ENCODE measurements around the gene TSPAN18. TPM values are rescaled to one million over a fixed set of nuclear protein-coding genes. Genes with fewer than 3 reads are reported as not detected.

The TSPAN18 gene
- total RNA-seq, 4 donors from 2014 or later: 27.7 to 70.1 (median 50.2) TPM

- H3K27ac ChIP-seq (replicated peaks in 1 of 4): peak overlapping the region in 1 of 4 donors; percentile 33
- H3K9me3 ChIP-seq: no peaks in the 10 kb centered on the region
- DNase-seq (ENCODE audit: extremely low spot score): no peak
- peaks cover 54 to 100% (median 93%) of the 10 kb centered on the region in 4 donors for H3K4me1 ChIP-seq
- 79% methylated on average over 9 of the region's 9 CpGs for WGBS
- intact Hi-C loops (cut with DNase I): loop anchor here (10.0 kb wide), 1 partner anchor 163 kb away; no protein-coding TSS in a partner anchor
- H3K4me3 ChIP-seq: no peak overlapping the region
- TF ChIP-seq POLR2AphosphoS5 (IDR thresholded peaks at IDR 0.05): no peak
- TF ChIP-seq, protein P1, sequence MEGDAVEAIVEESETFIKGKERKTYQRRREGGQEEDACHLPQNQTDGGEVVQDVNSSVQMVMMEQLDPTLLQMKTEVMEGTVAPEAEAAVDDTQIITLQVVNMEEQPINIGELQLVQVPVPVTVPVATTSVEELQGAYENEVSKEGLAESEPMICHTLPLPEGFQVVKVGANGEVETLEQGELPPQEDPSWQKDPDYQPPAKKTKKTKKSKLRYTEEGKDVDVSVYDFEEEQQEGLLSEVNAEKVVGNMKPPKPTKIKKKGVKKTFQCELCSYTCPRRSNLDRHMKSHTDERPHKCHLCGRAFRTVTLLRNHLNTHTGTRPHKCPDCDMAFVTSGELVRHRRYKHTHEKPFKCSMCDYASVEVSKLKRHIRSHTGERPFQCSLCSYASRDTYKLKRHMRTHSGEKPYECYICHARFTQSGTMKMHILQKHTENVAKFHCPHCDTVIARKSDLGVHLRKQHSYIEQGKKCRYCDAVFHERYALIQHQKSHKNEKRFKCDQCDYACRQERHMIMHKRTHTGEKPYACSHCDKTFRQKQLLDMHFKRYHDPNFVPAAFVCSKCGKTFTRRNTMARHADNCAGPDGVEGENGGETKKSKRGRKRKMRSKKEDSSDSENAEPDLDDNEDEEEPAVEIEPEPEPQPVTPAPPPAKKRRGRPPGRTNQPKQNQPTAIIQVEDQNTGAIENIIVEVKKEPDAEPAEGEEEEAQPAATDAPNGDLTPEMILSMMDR (IDR thresholded peaks at IDR 0.05): no peak
- TF ChIP-seq EP300 (IDR thresholded peaks at IDR 0.05): no peak
- TF ChIP-seq POLR2A (IDR thresholded peaks at IDR 0.05; ENCODE audit: low read depth): no peak
- no peaks in the 10 kb centered on the region for H3K27me3 ChIP-seq
- no peaks in the 10 kb centered on the region for H3K36me3 ChIP-seq
Measured at GRCh38 chr11:44787981-44788380, 61.2 kb downstream of the TSPAN18 start.

DNA sequence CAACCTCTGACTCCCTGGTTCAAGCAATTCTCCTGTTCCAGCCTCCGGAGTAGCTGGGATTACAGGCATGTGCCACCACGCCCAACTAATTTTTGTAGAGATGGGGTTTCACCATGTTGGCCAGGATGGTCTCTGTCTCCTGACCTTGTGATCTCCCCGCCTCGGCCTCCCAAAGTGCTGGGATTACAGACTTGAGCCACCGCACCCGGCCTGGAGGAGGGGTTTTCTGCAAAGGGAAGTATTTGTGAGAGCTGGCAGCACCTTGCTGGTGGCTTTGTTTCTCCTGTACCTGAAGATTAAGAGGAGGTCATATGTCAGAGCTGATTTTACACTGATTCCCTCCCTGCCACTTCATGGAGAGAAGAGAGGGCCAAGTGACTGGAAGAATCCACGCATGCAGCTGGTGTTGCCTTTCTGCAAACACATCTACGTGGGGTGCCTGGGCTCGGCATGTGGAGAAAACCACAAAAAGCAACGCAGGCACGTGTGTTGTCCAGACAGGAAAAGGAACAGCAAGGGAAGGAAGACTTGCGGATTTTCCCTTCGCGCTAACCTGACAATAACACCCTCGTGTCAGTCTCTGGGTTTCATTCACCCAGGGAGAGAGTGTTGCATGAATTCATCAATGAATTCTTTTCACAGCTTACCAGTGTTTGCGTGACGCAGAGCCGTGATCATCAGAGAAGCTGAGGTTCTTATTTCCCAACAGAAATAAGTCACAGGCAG, 61.9 kb downstream of the TSPAN18 start:
- TF ChIP-seq POLR2A (IDR thresholded peaks at IDR 0.05; ENCODE audit: low read depth) (no peak), EP300 (IDR thresholded peaks at IDR 0.05) (no peak), POLR2AphosphoS5 (IDR thresholded peaks at IDR 0.05) (no peak)
- TF ChIP-seq, protein P1 (IDR thresholded peaks at IDR 0.05): no peak
- WGBS: 68% methylated on average over 18 of the region's 18 CpGs
- Histone ChIP-seq H3K27me3 (no peaks in the 10 kb centered on the region), H3K4me3 (no peak overlapping the region), H3K36me3 (no peaks in the 10 kb centered on the region), H3K4me1 (peaks cover 57 to 100% (median 94%) of the 10 kb centered on the region in 4 donors), H3K9me3 (no peaks in the 10 kb centered on the region), H3K27ac (replicated peaks in 1 of 4) (no peak overlapping the region)
- intact Hi-C loops (cut with DNase I): loop anchor here (10.0 kb wide), 1 partner anchor 164 kb away; no protein-coding TSS in a partner anchor
- no peak for DNase-seq (ENCODE audit: extremely low spot score)

GRCh38 chr11:44789496-44789895, 62.7 kb downstream of the TSPAN18 start:
- TF ChIP-seq POLR2AphosphoS5 (IDR thresholded peaks at IDR 0.05): no peak
- no peak for TF ChIP-seq POLR2A (IDR thresholded peaks at IDR 0.05; ENCODE audit: low read depth)
- TF ChIP-seq EP300 (IDR thresholded peaks at IDR 0.05): no peak
- TF ChIP-seq, protein P1 (IDR thresholded peaks at IDR 0.05): no peak
- Histone ChIP-seq H3K27me3 (no peaks in the 10 kb centered on the region), H3K4me3 (no peak overlapping the region), H3K36me3 (no peaks in the 10 kb centered on the region), H3K9me3 (no peaks in the 10 kb centered on the region), H3K4me1 (peaks cover 51 to 100% (median 94%) of the 10 kb centered on the region in 4 donors), H3K27ac (replicated peaks in 1 of 4) (no peak overlapping the region)
- 34% methylated on average over 3 of the region's 3 CpGs for WGBS
- no peak for DNase-seq (ENCODE audit: extremely low spot score)
- intact Hi-C loops (cut with DNase I): loop anchor here (10.0 kb wide), 1 partner anchor 165 kb away; no protein-coding TSS in a partner anchor

DNA sequence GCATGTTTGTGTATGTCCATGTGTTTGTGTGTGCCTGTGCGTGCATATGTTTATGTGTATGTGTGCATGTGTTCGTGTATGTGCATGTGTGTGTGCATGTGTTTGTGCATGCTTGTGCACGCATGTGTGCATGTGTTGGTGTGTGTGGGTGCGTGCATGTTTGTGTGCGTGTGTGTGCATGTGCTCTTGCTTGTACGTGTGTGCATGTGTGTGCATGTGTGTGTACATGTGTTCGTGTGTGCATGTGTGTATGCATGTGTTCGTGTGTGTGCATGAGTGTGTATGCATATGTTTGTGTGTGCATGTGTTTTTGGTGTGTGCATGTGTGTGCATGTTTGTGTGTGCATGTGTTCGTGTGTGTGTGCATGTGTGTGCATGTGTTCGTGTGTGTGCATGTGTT, 63.4 kb downstream of the TSPAN18 start:
- Histone ChIP-seq H3K4me1 (peaks cover 44 to 95% (median 89%) of the 10 kb centered on the region in 4 donors), H3K9me3 (no peaks in the 10 kb centered on the region), H3K36me3 (no peaks in the 10 kb centered on the region), H3K4me3 (no peak overlapping the region), H3K27ac (replicated peaks in 1 of 4) (no peak overlapping the region), H3K27me3 (no peaks in the 10 kb centered on the region)
- intact Hi-C loops (cut with DNase I): no loop called here
- WGBS: 90% methylated on average over 10 of the region's 10 CpGs
- no peak for DNase-seq (ENCODE audit: extremely low spot score)
- TF ChIP-seq, protein P1 (IDR thresholded peaks at IDR 0.05): no peak
- TF ChIP-seq POLR2AphosphoS5 (IDR thresholded peaks at IDR 0.05) (no peak), POLR2A (IDR thresholded peaks at IDR 0.05; ENCODE audit: low read depth) (no peak), EP300 (IDR thresholded peaks at IDR 0.05) (no peak)
